Astrocyte (in vitro differentiated cells and primary cell): ENCODE results near the gene INSM1. TPM values are rescaled to one million over a fixed set of nuclear protein-coding genes. Genes with fewer than 3 reads are reported as not detected.

Experiments
- DNase-seq: peaks from one replicate; pipeline ENCODE4 v3.0.0-alpha.2; 2010; ENCODE audit warnings: low read depth
- FAIRE-seq: peaks from 2 replicates; lab custom pipeline; 2011; peaks lifted over from hg19 to GRCh38; lab: Jason Lieb, UNC
- H2AFZ ChIP-seq: 2 replicates; pipeline ENCODE4 v1.6.0; 2012; ENCODE audit warnings: low read depth, low read length, inconsistent platforms
- H3K27ac ChIP-seq: 2 replicates; pipeline ENCODE4 v1.5.1; 2011; ENCODE audit warnings: low read depth, low read length, inconsistent platforms
- H3K27me3 ChIP-seq: 2 replicates; pipeline ENCODE4 v1.6.0; 2011; ENCODE audit warnings: low read length, inconsistent platforms; ENCODE audit not compliant: insufficient read depth
- H3K36me3 ChIP-seq: 2 replicates; pipeline ENCODE4 v1.5.1; 2011; ENCODE audit warnings: low read length, inconsistent platforms; ENCODE audit not compliant: insufficient read depth
- H3K4me1 ChIP-seq: 2 replicates; pipeline ENCODE4 v1.5.1; 2011; ENCODE audit warnings: low read length, inconsistent platforms; ENCODE audit not compliant: insufficient read depth
- H3K4me2 ChIP-seq: 2 replicates; pipeline ENCODE4 v1.6.0; 2012; ENCODE audit warnings: low read length, inconsistent platforms
- H3K4me3 ChIP-seq: 2 replicates; pipeline ENCODE4 v1.5.1; 2011; ENCODE audit warnings: low read depth, mild to moderate bottlenecking, low read length, inconsistent platforms; ENCODE audit not compliant: insufficient read depth
- H3K79me2 ChIP-seq: 2 replicates; pipeline ENCODE4 v1.6.0; 2012; ENCODE audit warnings: mild to moderate bottlenecking, low read length, inconsistent platforms; ENCODE audit not compliant: insufficient read depth
- H3K9ac ChIP-seq: 2 replicates; pipeline ENCODE4 v1.6.0; 2012; ENCODE audit warnings: mild to moderate bottlenecking, low read length, inconsistent platforms
- H3K9me3 ChIP-seq: 2 replicates; pipeline ENCODE4 v1.5.1; 2012; ENCODE audit warnings: low read depth, mild to moderate bottlenecking, low read length, inconsistent platforms; ENCODE audit not compliant: insufficient read depth
- H4K20me1 ChIP-seq: 2 replicates; pipeline ENCODE4 v1.6.0; 2012; ENCODE audit warnings: low read length, inconsistent platforms; ENCODE audit not compliant: insufficient read depth
- H3K27ac Mint-ChIP-seq: one replicate; pipeline ENCODE4 v1.8.0; 2021; ENCODE audit warnings: mild to moderate bottlenecking, mixed read lengths; ENCODE audit not compliant: unreplicated experiment
- H3K27me3 Mint-ChIP-seq: one replicate; pipeline ENCODE4 v1.8.0; 2021; ENCODE audit warnings: low read depth, mixed read lengths; ENCODE audit not compliant: unreplicated experiment
- H3K36me3 Mint-ChIP-seq: one replicate; pipeline ENCODE4 v1.8.0; 2021; ENCODE audit warnings: low read depth, mixed read lengths; ENCODE audit not compliant: unreplicated experiment
- H3K4me1 Mint-ChIP-seq: one replicate; pipeline ENCODE4 v1.8.0; 2021; ENCODE audit warnings: low read depth, mixed read lengths; ENCODE audit not compliant: unreplicated experiment
- H3K4me3 Mint-ChIP-seq: one replicate; pipeline ENCODE4 v1.8.0; 2021; ENCODE audit warnings: mild to moderate bottlenecking, moderate library complexity, mixed read lengths; ENCODE audit not compliant: unreplicated experiment
- H3K9me3 Mint-ChIP-seq: one replicate; pipeline ENCODE4 v1.8.0; 2021; ENCODE audit warnings: mild to moderate bottlenecking, mixed read lengths; ENCODE audit not compliant: unreplicated experiment
- EZH2 ChIP-seq: IDR thresholded peaks from 2 replicates; pipeline ENCODE4 v1.6.1; 2012; ENCODE audit warnings: mild to moderate bottlenecking, low read length, inconsistent platforms; ENCODE audit not compliant: insufficient read depth
- total RNA-seq: library from RNA; stranded (reverse); gene quantifications from 2 replicates; pipeline ENCODE4 v1.2.1, GENCODE V29; 2021
- TF ChIP-seq, protein P1 (sequence below): IDR thresholded peaks from 2 replicates; pipeline ENCODE4 v1.5.1; 2011; ENCODE audit warnings: low read depth, mild to moderate bottlenecking, inconsistent platforms, low read length, moderate library complexity; ENCODE audit not compliant: insufficient read depth

INSM1 gene
- total RNA-seq, 1 donor from 2014 or later: 0.09 TPM

DNA sequence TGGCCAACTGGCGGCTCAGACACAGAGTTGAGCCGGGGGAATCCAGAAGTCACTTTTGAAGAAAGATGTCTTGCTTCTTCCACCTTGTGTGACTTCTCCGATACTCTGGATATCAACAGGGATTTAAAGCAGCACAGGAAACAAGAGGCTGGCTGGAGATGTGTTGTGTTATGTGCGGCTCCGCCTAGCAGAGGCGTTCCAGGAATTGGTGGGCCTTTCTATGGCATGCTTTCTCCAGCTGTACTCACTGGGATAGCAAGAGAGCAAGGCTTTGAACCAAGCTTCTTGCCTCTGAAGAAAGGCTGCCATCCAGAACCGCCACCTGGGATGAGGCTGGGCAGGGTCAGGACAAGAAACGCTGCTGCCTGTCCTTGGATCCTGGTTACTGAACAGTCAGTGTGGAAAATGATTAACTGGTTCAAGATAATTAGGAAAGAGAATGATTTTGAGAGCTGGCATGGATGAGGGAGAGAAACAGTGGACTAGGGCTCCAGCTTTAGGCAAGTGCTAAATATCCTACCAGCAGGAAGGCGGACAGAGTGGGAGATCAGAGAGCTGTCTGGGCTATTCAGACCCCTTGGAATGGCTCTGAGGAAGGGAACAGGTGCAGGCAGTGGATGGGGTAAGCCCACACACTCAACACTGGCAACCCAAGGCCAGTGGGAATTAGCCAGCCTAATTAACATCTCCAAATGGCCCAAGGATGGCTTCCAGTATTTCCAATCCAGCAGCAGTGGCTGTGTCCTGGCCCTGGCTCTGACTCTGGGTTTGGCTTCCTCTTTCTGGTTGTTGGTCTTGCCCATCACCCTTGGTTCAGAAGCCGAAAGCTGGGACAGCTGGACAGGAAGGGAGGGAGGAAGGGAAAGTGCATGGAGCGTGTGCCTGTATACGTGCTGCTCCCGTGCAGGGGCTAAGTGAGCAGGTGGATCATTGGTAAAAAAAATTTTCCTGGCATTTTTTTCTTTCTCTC is 31.9 kb downstream of the INSM1 start:
- Histone ChIP-seq H3K9ac (no peak overlapping the region), H3K9me3 (no peaks in the 10 kb centered on the region), H3K27ac (no peak overlapping the region), H2AFZ (no peak overlapping the region), H3K4me3 (no peak overlapping the region), H3K36me3 (no peaks in the 10 kb centered on the region), H3K4me2 (no peak overlapping the region), H3K79me2 (no peaks in the 10 kb centered on the region), H3K4me1 (no peaks in the 10 kb centered on the region), H3K27me3 (no peaks in the 10 kb centered on the region), H4K20me1 (no peaks in the 10 kb centered on the region)
- Mint-ChIP-seq H3K4me3 (no peak overlapping the region), H3K27ac (no peak overlapping the region), H3K27me3 (peaks cover 7% of the 10 kb centered on the region), H3K9me3 (no peaks in the 10 kb centered on the region), H3K4me1 (no peaks in the 10 kb centered on the region), H3K36me3 (peaks cover 3% of the 10 kb centered on the region)
- FAIRE-seq (no peak), DNase-seq (no peak)
- TF ChIP-seq EZH2: no peak
- TF ChIP-seq, protein P1, sequence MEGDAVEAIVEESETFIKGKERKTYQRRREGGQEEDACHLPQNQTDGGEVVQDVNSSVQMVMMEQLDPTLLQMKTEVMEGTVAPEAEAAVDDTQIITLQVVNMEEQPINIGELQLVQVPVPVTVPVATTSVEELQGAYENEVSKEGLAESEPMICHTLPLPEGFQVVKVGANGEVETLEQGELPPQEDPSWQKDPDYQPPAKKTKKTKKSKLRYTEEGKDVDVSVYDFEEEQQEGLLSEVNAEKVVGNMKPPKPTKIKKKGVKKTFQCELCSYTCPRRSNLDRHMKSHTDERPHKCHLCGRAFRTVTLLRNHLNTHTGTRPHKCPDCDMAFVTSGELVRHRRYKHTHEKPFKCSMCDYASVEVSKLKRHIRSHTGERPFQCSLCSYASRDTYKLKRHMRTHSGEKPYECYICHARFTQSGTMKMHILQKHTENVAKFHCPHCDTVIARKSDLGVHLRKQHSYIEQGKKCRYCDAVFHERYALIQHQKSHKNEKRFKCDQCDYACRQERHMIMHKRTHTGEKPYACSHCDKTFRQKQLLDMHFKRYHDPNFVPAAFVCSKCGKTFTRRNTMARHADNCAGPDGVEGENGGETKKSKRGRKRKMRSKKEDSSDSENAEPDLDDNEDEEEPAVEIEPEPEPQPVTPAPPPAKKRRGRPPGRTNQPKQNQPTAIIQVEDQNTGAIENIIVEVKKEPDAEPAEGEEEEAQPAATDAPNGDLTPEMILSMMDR: no peak

DNA sequence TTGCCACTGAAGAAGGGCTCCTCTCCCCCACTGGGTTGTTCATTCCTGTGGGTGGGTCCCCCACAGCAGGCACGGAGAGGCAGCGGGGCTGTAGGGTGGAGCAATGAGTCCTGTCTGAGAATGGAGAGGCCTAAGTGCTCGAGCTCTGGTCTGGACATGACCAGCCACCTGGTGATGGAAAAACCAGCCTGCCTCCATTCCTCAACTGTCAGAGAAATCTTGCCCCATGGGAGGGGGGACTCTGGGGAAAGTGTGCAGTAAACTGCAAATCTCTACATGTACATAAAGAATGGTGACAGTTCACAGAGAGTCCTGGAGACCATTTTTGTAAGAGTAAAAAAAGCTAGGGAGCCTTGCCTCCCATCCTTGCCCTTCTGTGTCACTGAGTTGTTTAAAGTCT is 34.1 kb downstream of the INSM1 start:
- H3K4me2 ChIP-seq: no peak overlapping the region
- Mint-ChIP-seq H3K9me3 (no peaks in the 10 kb centered on the region), H3K27me3 (peaks cover 12% of the 10 kb centered on the region), H3K4me3 (no peak overlapping the region), H3K4me1 (no peaks in the 10 kb centered on the region), H3K36me3 (peaks cover 3% of the 10 kb centered on the region), H3K27ac (no peak overlapping the region)
- no peaks in the 10 kb centered on the region for H3K4me1 ChIP-seq
- H3K79me2 ChIP-seq: no peaks in the 10 kb centered on the region
- no peaks in the 10 kb centered on the region for H4K20me1 ChIP-seq
- H3K9me3 ChIP-seq: no peaks in the 10 kb centered on the region
- H3K36me3 ChIP-seq: no peaks in the 10 kb centered on the region
- H3K27ac ChIP-seq: no peak overlapping the region
- H3K4me3 ChIP-seq: no peak overlapping the region
- no peak for TF ChIP-seq EZH2
- TF ChIP-seq, protein P1: no peak
- H3K9ac ChIP-seq: no peak overlapping the region
- no peaks in the 10 kb centered on the region for H3K27me3 ChIP-seq
- DNase-seq (no peak), FAIRE-seq (no peak)
- H2AFZ ChIP-seq: no peak overlapping the region

DNA sequence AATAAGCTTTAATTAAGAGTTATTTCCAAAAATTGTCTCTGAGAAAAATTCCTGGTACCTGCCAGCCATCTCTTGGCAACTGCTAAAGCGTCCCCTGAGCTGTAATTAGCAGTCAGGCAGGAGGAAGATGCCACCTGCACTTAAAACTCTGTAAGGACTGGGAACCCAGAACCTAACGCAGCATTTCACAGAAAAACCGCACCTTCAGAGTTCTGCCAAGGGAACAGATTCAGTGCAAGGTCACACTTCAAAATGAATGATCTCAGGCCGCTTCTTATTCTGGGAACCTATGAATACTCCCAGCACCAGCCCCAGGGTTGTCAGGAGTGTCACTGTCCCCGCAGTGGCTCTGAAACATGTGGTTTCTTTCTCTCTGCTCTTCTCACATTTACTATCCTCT is 36.7 kb downstream of the INSM1 start:
- Mint-ChIP-seq H3K27me3 (peaks cover 12% of the 10 kb centered on the region), H3K9me3 (no peaks in the 10 kb centered on the region), H3K4me1 (peaks cover 2% of the 10 kb centered on the region), H3K36me3 (peaks cover under 1% of the 10 kb centered on the region), H3K27ac (no peak overlapping the region), H3K4me3 (no peak overlapping the region)
- Histone ChIP-seq H4K20me1 (no peaks in the 10 kb centered on the region), H2AFZ (no peak overlapping the region), H3K79me2 (no peaks in the 10 kb centered on the region), H3K36me3 (no peaks in the 10 kb centered on the region), H3K27me3 (no peaks in the 10 kb centered on the region), H3K4me3 (no peak overlapping the region), H3K9me3 (no peaks in the 10 kb centered on the region), H3K27ac (no peak overlapping the region), H3K4me2 (no peak overlapping the region), H3K9ac (no peak overlapping the region), H3K4me1 (no peaks in the 10 kb centered on the region)
- DNase-seq: no peak
- TF ChIP-seq, protein P1: no peak
- no peak for TF ChIP-seq EZH2
- no peak for FAIRE-seq
